NCI-H526 treated with DMSO at 0.1 percent for 48 hours (cell line): ENCODE measurements around the gene ZNF454.

Source experiments
- DNase-seq: peaks from one replicate; lab custom pipeline; 2025; lab: John Stamatoyannopoulos, UW

Gene ZNF454

GRCh38 chr5:178993236-178993765, 52.3 kb downstream of the ZNF454 start:
- DNase-seq, result no peak

DNA sequence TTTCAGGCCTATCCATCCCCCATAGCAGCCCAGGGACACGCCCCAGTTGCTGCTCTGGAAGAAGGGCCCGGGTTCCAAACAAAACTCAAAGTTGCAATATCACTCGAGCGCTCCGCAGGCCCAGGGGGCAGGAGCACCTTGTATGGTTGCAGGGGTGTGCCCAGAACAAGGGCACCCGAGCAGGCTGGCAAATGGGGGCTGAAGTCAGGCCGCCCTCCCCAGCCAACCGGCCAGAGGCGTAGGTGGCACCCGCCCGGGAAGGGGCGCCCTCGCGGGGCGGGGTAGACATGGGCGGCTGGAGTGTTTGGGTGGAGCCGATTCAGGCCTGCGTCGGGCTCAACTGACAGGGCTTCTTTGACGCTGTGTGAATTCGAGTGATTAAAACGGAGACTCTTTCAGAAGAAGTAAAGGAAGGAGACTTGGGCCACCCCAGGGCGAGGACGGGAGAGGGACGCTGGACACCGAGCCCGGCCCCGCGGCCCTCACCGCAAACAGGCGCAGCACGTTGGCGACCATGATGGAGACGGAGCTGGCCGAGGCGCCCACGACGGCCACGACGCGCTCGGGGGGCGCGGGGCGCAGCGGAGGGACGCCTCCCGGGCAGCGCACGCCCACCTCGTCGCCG, 53.1 kb downstream of the ZNF454 start:
- DNase-seq, result no peak

DNA sequence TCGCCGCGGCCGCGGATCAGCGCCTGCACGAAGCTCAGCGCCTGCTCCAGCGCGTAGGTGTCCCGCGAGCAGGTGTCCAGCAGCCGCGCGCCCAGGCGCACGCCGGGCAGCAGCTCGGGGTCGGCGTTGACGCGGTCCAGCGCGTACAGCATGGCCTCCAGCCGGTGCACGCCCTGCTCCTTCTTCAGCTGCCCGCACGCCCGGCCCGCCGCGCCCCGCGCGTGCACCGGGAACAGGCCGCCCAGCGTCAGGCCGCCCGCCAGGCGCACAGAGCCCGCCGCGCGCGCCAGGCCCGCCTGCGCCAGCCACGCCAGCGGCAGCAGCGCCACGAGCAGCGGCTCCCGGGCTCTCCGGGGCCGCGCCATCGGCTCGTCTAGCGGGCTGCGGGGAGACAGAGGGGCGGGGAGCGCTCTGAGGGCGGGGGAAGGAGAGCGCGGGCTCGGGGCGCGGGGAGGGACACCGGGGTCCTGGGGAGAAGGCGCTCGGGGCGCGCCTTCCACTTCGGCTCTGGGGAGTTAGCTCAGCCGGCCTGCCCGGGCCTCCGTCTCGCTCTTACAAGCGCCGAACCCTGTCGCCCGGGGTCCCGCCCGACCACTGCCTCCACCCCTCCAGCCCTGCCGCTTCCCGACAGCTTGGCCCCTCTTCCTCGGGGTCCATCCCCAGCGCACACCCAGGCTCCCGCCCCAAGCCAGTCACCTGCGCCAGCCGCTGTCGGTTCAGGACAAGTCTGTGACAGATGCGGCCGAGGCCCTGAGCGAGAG, 53.8 kb downstream of the ZNF454 start, which contains the start of gene GRM6:
GRM6 (minus strand) TSS at position 741 of the 761 bp plus-strand sequence; CDS start at position 365, 376 bp downstream.
- no peak for DNase-seq

DNA sequence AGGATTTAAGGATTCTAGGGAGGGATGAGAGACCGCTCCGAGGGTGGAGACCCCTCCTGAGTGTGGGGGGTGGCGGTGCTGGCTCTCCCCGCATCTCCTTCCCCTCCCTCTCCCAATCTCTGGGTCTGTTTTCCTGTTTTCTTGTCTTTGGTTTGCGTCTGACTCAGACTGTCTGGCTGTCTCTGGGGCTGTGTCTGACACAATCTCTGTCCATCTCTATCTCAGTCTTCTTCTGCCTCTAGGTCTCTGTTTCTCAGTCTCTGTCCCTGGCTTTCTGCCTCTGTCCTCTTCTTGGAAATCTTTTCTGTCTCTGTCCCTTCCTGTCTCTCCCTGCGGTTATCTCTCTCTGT, 54.3 kb downstream of the ZNF454 start:
- DNase-seq, result no peak

DNA sequence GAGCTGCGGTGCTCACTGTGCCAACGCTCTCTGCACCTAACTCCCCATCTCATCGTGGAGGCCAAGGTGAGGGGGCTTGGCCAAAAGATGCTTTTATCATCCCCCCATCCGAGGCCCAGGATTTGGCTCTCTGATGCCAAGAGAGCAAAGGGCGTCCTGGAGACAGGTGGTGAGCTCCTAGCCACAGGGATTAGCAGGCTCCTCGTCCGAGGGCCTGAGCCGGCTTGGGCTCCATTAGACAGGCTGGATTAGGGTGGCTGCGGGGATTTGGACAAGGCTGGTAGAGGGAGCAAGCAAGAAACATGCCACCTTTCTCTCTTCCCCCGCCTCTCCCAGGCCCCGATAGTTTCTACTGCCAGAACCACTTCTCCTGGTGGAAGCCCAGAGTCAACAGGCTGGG, 55.2 kb downstream of the ZNF454 start:
- no peak for DNase-seq

DNA sequence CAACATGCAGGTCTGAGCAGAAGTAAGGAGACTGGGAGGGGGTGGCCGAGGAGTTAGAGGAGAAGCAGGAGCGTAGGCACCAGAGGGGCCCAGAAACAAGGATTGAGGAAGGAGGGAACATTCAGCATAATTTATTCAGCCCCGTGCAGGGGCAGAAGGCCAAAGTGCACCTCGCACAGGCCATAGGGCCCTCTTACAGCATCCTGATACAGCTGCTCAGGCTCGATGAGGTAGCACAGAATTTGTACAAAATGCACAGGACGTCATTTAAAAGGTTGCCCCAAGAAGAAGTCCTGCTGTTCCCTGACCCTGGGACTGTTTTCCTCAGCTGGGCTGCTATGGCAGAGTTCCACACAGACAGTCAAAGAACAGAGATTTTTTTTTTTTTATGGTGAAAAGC, 56.2 kb downstream of the ZNF454 start:
- DNase-seq, result no peak

DNA sequence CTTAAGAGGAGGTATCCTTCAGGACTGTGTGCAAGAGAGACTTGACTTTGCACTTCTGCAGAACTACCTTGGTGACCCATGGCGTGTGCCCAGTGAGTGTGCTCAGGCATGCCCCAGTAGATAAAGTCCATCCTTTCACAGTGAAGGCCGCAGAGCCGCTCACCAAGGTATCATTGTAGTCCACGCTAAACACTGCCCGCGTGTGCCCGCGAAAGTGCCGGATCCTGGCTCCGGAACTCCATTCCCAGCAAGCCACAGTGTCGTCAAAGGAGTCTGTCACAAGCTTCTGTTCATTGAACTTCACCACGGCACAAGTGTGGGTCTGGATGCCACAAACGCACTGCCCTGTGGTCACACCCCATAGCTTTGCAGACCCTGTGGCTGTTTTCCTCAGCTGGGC, 57.4 kb downstream of the ZNF454 start:
- no peak for DNase-seq

- no peak for DNase-seq
Measured at GRCh38 chr5:179006564-179006963, 65.6 kb downstream of the ZNF454 start.

DNA sequence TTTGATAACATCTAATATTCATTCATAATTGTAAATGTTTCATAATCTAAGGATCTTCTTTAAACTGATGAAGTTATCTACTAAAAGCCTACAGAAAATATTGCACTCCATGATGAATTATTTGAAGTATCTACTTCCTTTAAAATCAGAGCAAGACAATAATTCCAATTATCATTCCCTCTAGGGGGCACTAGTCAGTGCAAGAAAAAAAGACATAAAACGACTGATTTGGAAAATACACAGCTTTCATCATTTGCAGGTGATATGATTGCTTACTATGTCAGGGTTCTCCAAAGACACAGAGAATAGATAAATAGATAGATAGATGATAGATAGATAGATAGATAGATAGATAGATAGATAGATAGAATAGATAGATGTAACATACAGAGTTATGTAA, 67.7 kb downstream of the ZNF454 start:
- DNase-seq, result no peak
